GM19452 (cell line): Measurements from ENCODE around the gene SLC12A5.

ENCODE experiments used
- ATAC-seq: cut with Tn5 transposase; IDR thresholded peaks from one replicate; pipeline ENCODE4 v1.9.1; 2021; ENCODE audit not compliant: unreplicated experiment

The SLC12A5 gene

GRCh38 chr20:46101957-46102356 is 72.9 kb downstream of the SLC12A5 start:
- ATAC-seq: no peak

GRCh38 chr20:46102940-46103339 is 73.9 kb downstream of the SLC12A5 start:
- no peak for ATAC-seq

GRCh38 chr20:46104262-46104661 is 75.2 kb downstream of the SLC12A5 start:
- no peak for ATAC-seq

GRCh38 chr20:46107061-46107460 is 78.0 kb downstream of the SLC12A5 start:
- no peak for ATAC-seq

GRCh38 chr20:46108435-46108841 is 79.4 kb downstream of the SLC12A5 start:
- peak; percentile 74 for ATAC-seq

GRCh38 chr20:46108976-46109375 is 80.0 kb downstream of the SLC12A5 start:
- no peak for ATAC-seq
